C4-2B (cell line): ENCODE data around the gene SPDEF.

ENCODE experiments used
- H3K27ac ChIP-seq: fragments of 450-650 bp; 2 replicates; pipeline ENCODE4 v1.5.1; 2017
- CTCF ChIP-seq: fragments of 450-650 bp; conservative IDR thresholded peaks from 2 replicates; pipeline ENCODE4 v1.5.1; 2017; ENCODE audit warnings: mild to moderate bottlenecking
- ZFX ChIP-seq: fragments of 450-650 bp; IDR thresholded peaks from 2 replicates; pipeline ENCODE4 v1.6.1; 2017

SPDEF gene

GRCh38 chr6:34555007-34555322 is 1.2 kb downstream of the SPDEF start:
- TF ChIP-seq CTCF (no peak), ZFX (no peak)
- peak overlapping the region; percentile 99 for H3K27ac ChIP-seq

GRCh38 chr6:34554291-34555006 is 1.7 kb downstream of the SPDEF start:
- peak overlapping the region; percentile 99 for H3K27ac ChIP-seq
- TF ChIP-seq ZFX (0 out of 2 replicates have a peak, but pooled peaks have one; percentile 16), CTCF (no peak)

DNA sequence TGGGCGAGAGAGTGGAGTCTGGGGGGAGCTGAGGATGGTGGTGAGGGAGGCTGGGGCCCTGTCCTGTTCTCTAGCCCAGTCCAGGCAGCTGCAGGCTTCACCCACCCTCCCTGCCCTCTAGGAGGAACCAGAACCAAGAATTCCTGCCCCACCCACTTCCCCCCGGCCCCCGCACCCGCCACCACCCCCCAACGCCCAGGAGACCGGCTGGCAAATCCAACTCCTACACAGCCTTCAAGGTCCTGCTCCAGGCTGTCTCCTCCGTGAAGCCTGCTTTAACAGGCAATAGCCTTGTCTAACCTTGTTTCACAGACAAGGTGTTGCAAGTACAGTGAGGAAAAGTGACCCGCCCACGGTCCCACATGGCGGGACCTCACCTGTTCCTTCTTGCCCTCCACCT is 2.4 kb downstream of the SPDEF start:
- no peak for TF ChIP-seq ZFX
- TF ChIP-seq CTCF, result no peak
- H3K27ac ChIP-seq, result peak overlapping the region; percentile 99

- TF ChIP-seq CTCF (no peak), ZFX (no peak)
- H3K27ac ChIP-seq, result peak overlapping the region; percentile 99
Observed at GRCh38 chr6:34553146-34553545, 3.0 kb downstream of the SPDEF start.

GRCh38 chr6:34552620-34553019 is 3.5 kb downstream of the SPDEF start:
- peak overlapping the region; percentile 99 for H3K27ac ChIP-seq

GRCh38 chr6:34551720-34552119 is 4.4 kb downstream of the SPDEF start:
- TF ChIP-seq ZFX (no peak), CTCF (no peak)
- peak overlapping the region; percentile 99 for H3K27ac ChIP-seq

More at GRCh38 chr6:34552620-34553019, 3.5 kb downstream of the SPDEF start:
- TF ChIP-seq CTCF, result no peak
- no peak for TF ChIP-seq ZFX

DNA sequence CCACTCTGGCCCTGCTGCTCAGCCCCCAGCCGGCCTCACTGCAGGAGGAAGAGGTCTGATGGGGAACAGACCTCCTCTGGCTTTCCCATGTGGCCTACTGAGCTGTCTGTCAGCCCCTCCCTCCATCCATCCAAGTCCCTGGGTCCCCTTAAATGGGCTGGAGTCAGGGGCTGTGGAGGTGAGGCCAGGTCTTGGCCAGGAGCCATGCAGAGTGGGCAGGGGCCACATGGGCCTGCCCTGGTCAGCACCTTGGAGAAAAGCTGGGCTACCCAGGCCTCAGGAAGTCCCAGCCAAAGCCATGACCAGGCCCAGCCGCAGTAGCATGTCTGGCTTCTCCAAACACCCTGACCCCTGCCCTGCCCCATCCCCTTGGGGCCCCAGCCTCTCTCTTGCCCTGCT is 6.3 kb downstream of the SPDEF start:
- peak overlapping the region; percentile 99 for H3K27ac ChIP-seq
- TF ChIP-seq ZFX, result no peak
- TF ChIP-seq CTCF, result no peak
